NT2/D1 (cell line): ENCODE results near the gene TNFRSF14.

Source experiments
- DNase-seq: peaks from one replicate; pipeline ENCODE4 v3.0.0-alpha.2; 2011; ENCODE audit warnings: low read depth, low spot score
- H3K27me3 ChIP-seq: 2 replicates; pipeline ENCODE4 v1.6.0; 2011; ENCODE audit warnings: mild to moderate bottlenecking; ENCODE audit not compliant: insufficient read length, insufficient read depth
- H3K36me3 ChIP-seq: 2 replicates; pipeline ENCODE4 v1.6.1; 2011; ENCODE audit warnings: mild to moderate bottlenecking, low read length, mixed read lengths; ENCODE audit not compliant: insufficient read depth, insufficient read length
- H3K4me1 ChIP-seq: 2 replicates; pipeline ENCODE4 v1.5.1; 2011; ENCODE audit not compliant: insufficient read depth, insufficient read length
- H3K4me3 ChIP-seq: 2 replicates; pipeline ENCODE4 v1.5.1; 2011; ENCODE audit warnings: low read depth; ENCODE audit not compliant: insufficient read length
- H3K9ac ChIP-seq: 2 replicates; pipeline ENCODE4 v1.6.0; 2011; ENCODE audit warnings: low read depth; ENCODE audit not compliant: insufficient read length
- H3K9me3 ChIP-seq: 2 replicates; pipeline ENCODE4 v1.5.1; 2011; ENCODE audit warnings: mild to moderate bottlenecking, low read length; ENCODE audit not compliant: insufficient read depth
- SUZ12 ChIP-seq: IDR thresholded peaks from 2 replicates; pipeline ENCODE4 v1.6.1; 2011; ENCODE audit not compliant: insufficient read length, insufficient read depth; ENCODE audit errors: extremely low read depth
- YY1 ChIP-seq: IDR thresholded peaks from 2 replicates; pipeline ENCODE4 v1.6.1; 2011; ENCODE audit not compliant: insufficient read length, insufficient read depth
- ZNF274 ChIP-seq: IDR thresholded peaks from 2 replicates; pipeline ENCODE4 v1.6.1; 2011; ENCODE audit warnings: mild to moderate bottlenecking, low read depth, low read length

Gene TNFRSF14

GRCh38 chr1:2586154-2587070, 30.2 kb downstream of the TNFRSF14 start, which contains the start of gene PRXL2B:
PRXL2B (plus strand) TSS chr1:2586777; CDS start chr1:2586886, 109 bp downstream.
- Histone ChIP-seq H3K9ac (peak within 1 kb of the TSS; percentile 91), H3K27me3 (no peaks in the 10 kb centered on the region), H3K36me3 (peaks cover 12% of the 10 kb centered on the region), H3K4me1 (peaks cover 3% of the 10 kb centered on the region), H3K9me3 (peaks cover 12% of the 10 kb centered on the region; the same call in 1 of the 2 replicates), H3K4me3 (peak within 1 kb of the TSS; percentile 84)
- no peak for TF ChIP-seq ZNF274
- TF ChIP-seq SUZ12, result no peak
- no peak for TF ChIP-seq YY1
- peak; percentile 88 for DNase-seq

- Histone ChIP-seq H3K27me3 (no peaks in the 10 kb centered on the region), H3K9me3 (peaks cover 19% of the 10 kb centered on the region; the same call in 1 of the 2 replicates), H3K4me3 (peak overlapping the region; percentile 80)
These were observed 31.1 kb downstream of the TNFRSF14 start for GRCh38 chr1:2587071-2587859.

GRCh38 chr1:2587860-2588571, 31.8 kb downstream of the TNFRSF14 start:
- peaks cover 3% of the 10 kb centered on the region for H3K4me1 ChIP-seq
- no peak for DNase-seq
- no peak for TF ChIP-seq SUZ12
- TF ChIP-seq YY1, result no peak
- no peak for TF ChIP-seq ZNF274
- no peak overlapping the region for H3K4me3 ChIP-seq
- H3K27me3 ChIP-seq, result no peaks in the 10 kb centered on the region
- peaks cover 12% of the 10 kb centered on the region for H3K36me3 ChIP-seq
- H3K9ac ChIP-seq, result peak overlapping the region; percentile 32
- peaks cover 19% of the 10 kb centered on the region; the same call in 1 of the 2 replicates for H3K9me3 ChIP-seq

More at GRCh38 chr1:2587071-2587859, 31.1 kb downstream of the TNFRSF14 start:
- H3K4me1 ChIP-seq, result peaks cover 3% of the 10 kb centered on the region
- TF ChIP-seq YY1 (no peak), ZNF274 (no peak), SUZ12 (no peak)
- peaks cover 12% of the 10 kb centered on the region for H3K36me3 ChIP-seq
- no peak for DNase-seq
- peak overlapping the region; percentile 86 for H3K9ac ChIP-seq

- DNase-seq, result no peak
- Histone ChIP-seq H3K9ac (no peak overlapping the region), H3K4me3 (no peak overlapping the region), H3K9me3 (peaks cover 19% of the 10 kb centered on the region; the same call in 1 of the 2 replicates), H3K36me3 (peaks cover 12% of the 10 kb centered on the region), H3K4me1 (no peaks in the 10 kb centered on the region), H3K27me3 (no peaks in the 10 kb centered on the region)
- TF ChIP-seq ZNF274, result no peak
- TF ChIP-seq SUZ12, result no peak
- no peak for TF ChIP-seq YY1
These were observed 32.7 kb downstream of the TNFRSF14 start for GRCh38 chr1:2588661-2589430.

DNA sequence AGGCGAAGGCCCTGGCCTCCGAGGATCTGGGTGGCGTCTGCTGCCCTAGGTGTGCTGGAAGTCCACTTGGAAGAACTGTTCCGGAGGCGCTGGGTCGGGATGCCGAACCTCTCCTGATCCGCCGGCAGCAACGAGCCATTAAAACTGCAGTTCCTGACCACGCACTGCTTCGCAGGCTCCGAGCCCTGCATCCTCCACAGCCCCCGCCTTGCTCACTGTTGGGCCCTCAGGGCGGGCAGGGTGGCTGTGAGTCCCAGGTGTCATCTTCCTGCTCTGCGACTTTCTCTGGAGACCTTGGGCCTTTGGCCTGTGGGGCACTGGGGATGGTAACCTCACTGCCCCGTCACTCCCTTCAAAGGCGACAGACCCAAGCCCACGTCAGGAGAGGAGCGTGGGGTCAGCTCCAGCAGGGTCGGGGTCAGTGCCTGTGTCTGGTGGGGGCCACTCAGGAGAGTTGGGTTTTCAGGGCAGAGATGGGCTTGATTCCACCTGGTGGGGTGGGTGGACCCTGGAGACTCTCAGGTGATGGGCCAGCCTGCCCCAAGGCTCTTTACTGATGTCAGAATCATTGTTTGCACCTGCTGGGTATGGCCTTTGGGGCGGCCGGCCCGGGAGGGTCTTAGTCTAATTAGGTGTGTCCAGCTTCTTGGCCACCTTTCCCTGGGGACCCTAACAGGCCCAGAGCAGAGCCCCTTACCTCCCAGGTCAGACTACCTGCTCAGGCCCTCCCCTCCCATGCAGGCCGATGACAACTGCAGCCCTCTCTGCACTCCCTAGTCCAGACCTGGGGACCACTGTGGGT, 33.5 kb downstream of the TNFRSF14 start:
- no peak for DNase-seq
- H3K36me3 ChIP-seq, result peaks cover 7% of the 10 kb centered on the region
- TF ChIP-seq YY1, result no peak
- no peak for TF ChIP-seq ZNF274
- no peak for TF ChIP-seq SUZ12
- H3K4me3 ChIP-seq, result no peak overlapping the region
- H3K9ac ChIP-seq, result no peak overlapping the region
- peaks cover 19% of the 10 kb centered on the region; the same call in 1 of the 2 replicates for H3K9me3 ChIP-seq
- no peaks in the 10 kb centered on the region for H3K27me3 ChIP-seq
- no peaks in the 10 kb centered on the region for H3K4me1 ChIP-seq
